SK-MEL-5 (cell line): ENCODE results near the gene CRISPLD2. TPM values are rescaled to one million over a fixed set of nuclear protein-coding genes. Genes with fewer than 3 reads are reported as not detected.
"Not testable (repeated sequence)": the region's sequence is repeated elsewhere in the genome, so short reads cannot be mapped to it uniquely, and the experiment has no call there.

Experiments
- DNase-seq: peaks from one replicate; pipeline ENCODE4 v3.0.0-alpha.2; 2016; ENCODE audit warnings: low read depth, low spot score
- in situ Hi-C: cut with HindIII; loops from 2 replicates; pipeline ENCODE4 v1.10.0; 2016; ENCODE audit warnings: low sequenced_read_pairs, high pct_unique_total_duplicates, low pct_unique_long_range_greater_than_20kb
- total RNA-seq: library from RNA; depleted of rRNA; stranded (reverse); fragments of >200 nt; shearing (Covaris generic); gene quantifications from 2 replicates; pipeline ENCODE4 v1.2.3, GENCODE V29; 2014

Gene CRISPLD2
- total RNA-seq, 1 experiment from 2014 or later: 0.40 TPM

DNA sequence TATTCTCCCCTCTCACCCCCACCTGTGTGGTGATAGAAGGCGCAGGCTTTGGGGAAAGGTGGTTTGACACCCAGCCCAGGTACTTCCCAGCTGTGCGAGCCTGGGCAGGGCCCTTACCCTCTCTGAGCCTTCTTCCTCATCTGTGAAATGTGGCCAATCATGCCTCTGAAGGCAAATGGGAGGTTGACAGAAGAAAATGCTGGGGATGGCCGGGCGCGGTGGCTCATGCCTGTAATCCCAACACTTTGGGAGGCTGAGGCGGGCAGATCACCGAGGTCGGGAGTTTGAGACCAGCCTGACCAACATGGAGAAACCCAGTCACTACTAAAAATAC lies 43.7 kb downstream of the CRISPLD2 start:
- DNase-seq: no peak
- in situ Hi-C loops: no loop called here

GRCh38 chr16:84864326-84864955 lies 44.7 kb downstream of the CRISPLD2 start:
- peak; percentile 94 for DNase-seq
- in situ Hi-C loops: no loop called here

DNA sequence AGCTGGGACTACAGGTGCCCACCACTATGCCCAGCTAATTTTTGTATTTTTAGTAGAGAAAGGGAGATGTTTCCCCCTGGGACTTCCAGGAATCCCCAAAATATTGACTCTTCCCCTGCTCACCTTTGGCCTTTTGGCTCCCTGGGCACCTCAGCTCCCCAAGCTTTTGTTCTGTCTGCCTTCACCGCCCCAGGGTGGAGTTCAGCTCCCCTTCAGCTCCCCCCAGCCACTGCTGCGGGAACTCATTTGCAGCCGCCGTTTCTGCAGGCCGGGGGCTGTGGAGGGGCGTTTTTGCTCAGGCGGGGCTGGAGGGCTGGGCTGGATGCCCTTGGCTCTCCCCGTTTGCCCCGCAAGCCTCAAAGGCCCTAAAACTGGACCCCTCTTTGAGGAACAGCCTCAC lies 47.9 kb downstream of the CRISPLD2 start:
- DNase-seq: no peak
- in situ Hi-C loops: no loop called here

DNA sequence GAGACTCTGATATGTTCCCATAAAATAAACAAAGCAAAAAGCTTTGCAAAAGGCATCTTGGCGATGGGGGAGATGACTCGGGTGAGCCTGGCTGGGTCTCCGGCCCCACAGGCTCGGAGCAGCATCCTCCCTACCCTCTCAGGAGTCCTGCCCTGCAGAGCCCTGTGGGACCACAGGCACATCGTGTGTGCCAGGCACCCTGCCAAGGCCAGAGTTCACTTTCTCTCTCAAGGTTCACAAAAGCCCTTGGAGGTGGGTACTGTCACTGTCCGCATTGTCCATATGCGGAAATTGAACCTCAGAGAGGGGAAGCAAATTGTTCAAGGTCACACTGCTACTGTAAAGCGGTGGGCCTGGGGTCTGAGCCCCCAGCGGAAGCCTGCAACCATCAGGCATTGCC lies 48.5 kb downstream of the CRISPLD2 start:
- no peak for DNase-seq
- in situ Hi-C loops: no loop called here

DNA sequence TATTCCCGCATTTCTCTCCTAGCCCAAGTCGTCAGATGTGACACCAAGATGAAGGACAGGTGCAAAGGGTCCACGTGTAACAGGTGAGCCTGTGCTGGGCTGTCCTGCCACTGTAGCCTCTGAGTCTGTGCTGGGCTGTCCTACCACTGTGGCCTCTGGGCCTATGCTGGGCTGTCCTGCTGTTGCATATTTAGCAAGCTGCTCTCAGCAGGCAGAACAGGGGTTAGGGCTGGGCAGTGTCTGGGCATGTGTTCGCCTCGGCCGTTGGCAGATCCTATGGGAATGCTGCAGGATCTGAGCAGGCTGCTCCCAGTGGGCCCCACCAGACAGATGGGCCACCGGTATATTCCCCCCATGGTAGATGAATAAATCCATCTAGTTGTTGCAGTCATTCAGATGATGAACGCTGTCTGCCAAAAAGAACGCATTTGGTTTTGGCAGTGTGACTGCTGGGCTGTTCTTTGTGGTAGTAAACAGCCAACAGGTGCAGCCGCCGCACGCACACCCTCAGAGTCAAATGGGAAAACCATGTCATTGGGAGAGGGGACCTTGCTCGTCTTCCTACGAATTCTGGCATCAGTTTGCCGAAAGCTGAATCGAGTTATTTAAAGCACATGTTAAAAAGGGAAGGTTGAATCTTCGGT lies 49.2 kb downstream of the CRISPLD2 start:
- in situ Hi-C loops: no loop called here
- no peak for DNase-seq

DNA sequence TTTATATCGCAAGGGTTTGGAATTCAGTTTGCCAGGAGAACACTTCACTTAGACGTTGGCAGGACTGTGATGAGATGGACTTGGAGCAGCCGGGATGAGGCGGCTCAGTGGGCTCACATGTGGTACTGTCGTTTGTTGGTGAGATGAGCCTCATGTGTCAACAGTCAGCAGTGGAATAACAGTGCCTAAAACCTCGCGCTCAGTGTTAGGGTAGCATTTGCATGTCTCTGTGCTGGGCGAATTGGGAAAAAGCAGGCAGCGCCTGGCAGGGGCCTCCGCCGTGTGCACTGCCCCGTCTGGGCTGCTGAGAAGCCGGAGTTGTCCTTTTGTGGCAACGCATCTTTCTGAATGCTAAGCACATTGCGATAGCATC lies 49.7 kb downstream of the CRISPLD2 start:
- in situ Hi-C loops: no loop called here
- no peak for DNase-seq

DNA sequence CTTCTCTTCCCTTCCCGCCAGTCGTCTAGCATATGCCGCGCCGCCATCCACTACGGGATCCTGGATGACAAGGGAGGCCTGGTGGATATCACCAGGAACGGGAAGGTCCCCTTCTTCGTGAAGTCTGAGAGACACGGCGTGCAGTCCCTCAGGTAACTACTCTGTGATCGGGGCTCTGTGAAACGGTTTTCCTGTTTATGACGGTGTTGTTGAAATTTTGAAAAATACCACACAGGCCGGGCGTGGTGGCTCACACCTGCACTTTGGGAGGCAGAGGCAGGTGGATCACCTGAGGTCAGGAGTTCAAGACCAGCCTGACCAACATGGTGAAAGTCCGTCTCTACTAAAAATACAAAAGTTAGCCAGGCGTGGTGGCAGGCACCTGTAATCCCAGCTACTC lies 53.2 kb downstream of the CRISPLD2 start:
- DNase-seq, in situ Hi-C loops: not testable (repeated sequence)

GRCh38 chr16:84874004-84874435 lies 54.2 kb downstream of the CRISPLD2 start:
- in situ Hi-C loops: no loop called here
- no peak for DNase-seq

DNA sequence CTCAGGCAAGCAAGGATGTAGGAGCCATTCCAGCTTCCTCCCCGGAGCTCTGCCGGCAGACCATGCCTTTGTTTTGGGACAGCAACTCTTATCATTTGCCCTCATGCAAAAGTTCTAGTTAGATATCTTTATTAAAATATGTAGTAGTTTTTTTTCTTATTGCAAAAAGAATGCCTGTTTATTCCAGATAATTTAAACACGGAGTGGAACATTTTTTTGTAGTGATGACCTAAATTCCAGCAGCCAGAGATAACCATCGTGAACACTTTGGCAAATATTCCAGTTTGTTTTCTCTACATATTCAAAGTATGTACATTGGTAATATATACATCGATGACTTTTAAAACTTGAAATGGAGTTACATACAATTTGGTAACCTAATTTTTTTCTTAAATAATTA lies 54.8 kb downstream of the CRISPLD2 start:
- DNase-seq: no peak
- in situ Hi-C loops: no loop called here

GRCh38 chr16:84874983-84875382 lies 55.2 kb downstream of the CRISPLD2 start:
- DNase-seq: no peak
- in situ Hi-C loops: no loop called here

DNA sequence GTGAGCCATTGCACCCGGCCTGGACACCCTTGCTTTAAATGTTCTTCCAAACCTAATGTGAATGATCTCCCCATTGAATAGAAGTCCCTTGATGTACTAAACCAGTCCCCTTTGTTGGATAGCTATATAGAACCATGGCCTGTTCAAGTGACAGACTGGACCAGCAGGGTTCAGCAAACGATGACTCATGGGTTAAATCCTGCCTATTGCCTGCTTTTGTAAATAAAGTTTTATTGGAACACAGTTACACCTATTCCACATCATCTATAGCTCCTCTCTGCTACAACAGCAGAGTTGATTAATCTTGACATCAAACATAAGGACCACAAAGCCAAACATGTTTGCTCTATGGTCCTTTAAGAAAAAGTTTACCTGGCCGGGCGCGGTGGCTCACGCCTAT lies 56.1 kb downstream of the CRISPLD2 start:
- DNase-seq: no peak
- in situ Hi-C loops: no loop called here

GRCh38 chr16:84876873-84877606 lies 57.3 kb downstream of the CRISPLD2 start:
- in situ Hi-C loops: no loop called here
- DNase-seq: no peak

DNA sequence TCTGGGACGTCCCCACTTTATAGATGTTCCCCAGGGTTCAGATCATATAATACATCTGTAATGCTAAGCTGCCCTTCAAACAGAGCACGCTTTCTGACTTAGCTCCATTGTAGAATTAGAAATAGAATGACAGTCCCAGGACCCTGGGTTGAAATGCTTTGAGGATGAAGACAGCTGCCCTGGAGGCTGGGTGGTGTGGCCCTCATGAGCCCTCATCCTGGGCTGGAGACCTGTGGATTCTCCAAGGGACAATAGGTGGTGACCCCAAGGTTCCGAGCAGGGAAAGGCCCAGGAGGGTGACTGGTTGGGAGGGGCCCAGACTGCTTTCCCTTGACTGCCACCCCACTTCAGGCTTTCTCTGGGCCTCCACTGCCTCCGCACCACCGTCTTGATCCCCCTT lies 59.0 kb downstream of the CRISPLD2 start:
- in situ Hi-C loops: no loop called here
- DNase-seq: no peak

DNA sequence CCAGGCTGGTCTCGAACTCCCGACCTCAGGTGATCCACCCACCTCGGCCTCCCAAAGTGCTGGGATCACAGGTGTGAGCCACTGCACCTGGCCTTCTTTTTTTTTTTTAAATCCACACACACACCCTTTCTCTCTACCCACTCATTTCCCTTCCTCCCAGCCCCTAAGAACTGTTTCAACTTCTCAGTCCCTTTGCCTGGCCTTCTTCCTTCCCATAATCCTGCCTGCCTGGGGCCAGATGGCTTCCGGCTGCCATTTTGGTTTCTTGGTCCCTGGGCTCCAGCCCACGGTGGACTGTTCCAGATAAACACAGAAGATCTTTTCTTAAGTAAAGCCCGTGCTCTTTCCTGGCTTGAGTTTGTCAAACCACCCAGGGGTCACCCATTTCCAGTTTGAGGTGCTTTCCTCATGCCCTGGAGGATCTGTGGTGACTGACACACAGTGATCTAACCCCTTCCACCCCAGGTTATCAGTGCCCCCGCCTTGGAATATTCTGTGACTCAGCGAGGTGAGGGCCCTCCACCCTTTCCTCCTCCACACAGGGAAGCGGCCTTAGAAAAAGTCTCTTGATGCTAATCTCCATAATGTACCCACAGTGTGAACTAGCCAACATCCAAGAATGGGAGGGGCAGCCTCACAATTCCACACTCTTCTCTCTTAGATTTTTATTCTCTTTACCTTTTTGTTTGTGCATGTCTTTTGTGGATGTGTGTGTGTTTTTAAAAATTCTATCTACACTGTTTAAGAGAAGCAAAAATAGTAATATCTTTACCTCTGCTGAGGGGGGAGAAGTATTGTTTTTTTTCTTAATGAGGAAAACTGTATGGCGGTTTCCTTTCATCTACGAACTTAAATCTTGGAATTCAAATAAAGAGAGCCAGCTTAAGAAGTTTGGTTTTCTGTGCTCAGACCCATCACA lies 60.0 kb downstream of the CRISPLD2 start:
- DNase-seq: no peak
- in situ Hi-C loops: no loop called here

DNA sequence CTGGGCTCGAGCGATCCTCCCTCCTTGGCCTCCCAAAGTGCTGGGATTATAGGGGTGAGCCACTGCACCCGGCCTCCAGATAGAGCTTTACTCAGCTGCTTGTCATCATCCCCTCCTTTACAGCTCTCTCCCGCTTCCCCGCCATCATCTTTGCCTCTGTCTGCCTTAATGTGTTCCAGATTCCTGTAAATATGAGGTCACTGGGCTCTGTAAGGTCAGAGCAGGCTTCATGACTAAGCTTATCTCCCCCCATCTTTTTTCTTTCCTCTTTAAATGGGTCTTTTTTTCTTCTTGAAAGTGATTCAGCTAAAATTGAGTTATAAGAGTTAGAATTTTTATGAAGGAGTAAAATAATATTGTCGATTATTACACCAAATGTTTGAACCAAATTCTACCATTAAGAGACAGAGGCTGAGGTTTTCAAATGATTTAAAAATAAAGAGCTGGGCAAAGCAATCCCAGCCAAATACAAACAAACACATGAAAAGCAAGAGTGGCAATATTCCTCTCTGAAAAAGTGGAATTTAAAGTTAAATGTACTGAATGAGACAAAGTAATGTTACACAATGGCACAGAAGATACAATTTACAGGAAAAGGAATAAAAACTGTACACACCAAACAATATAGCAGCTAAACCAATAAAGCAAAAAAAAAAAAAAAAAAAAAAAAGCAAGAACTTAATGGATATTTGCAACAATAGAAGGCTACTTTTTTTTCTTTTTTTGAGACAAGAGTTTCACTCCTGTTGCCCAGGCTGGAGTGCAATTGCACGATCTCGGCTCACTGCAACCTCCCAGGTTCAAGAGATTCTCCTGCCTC lies 62.1 kb downstream of the CRISPLD2 start:
- DNase-seq: no peak
- in situ Hi-C loops: no loop called here

GRCh38 chr16:84883301-84883700 lies 63.5 kb downstream of the CRISPLD2 start:
- in situ Hi-C loops: no loop called here
- DNase-seq: no peak

- DNase-seq: no peak
- in situ Hi-C loops: no loop called here
These were observed 64.4 kb downstream of the CRISPLD2 start for GRCh38 chr16:84884246-84884595.
